OCI-LY7 (cell line): ENCODE measurements around the gene SCT. TPM values are rescaled to one million over a fixed set of nuclear protein-coding genes. Genes with fewer than 3 reads are reported as not detected.

Source experiments
- BruUV-seq: library from RNA; stranded (reverse); fragments of 400-500 nt; replicated peaks from 2 replicates; lab custom pipeline; 2021; lab: Mats Ljungman, UMichigan
- CTCF ChIA-PET: fragments of 300-600 bp; sonication (Branson Sonifier 250); formaldehyde crosslinking; loops from one replicate; lab custom pipeline; 2022; ENCODE audit warnings: antibody characterized with exemption; ENCODE audit not compliant: unreplicated experiment; lab: Charles Lee
- POLR2A ChIA-PET: fragments of 300-600 bp; sonication (Branson Sonifier 250); formaldehyde crosslinking; loops from one replicate; lab custom pipeline; 2022; ENCODE audit warnings: antibody characterized with exemption; lab: Charles Lee
- DNase-seq: peaks from one replicate; pipeline ENCODE4 v3.0.0-alpha.2; 2015; ENCODE audit warnings: low spot score
- H2AFZ ChIP-seq: fragments of 200-600 bp; sonication (generic), shearing (Covaris generic); 2 replicates; pipeline ENCODE4 v1.6.1; 2014; ENCODE audit warnings: mild to moderate bottlenecking, antibody characterized with exemption, low read length, moderate library complexity
- H3K27ac ChIP-seq: fragments of 200-600 bp; sonication (generic); 2 replicates; pipeline ENCODE4 v1.5.1; 2014; ENCODE audit warnings: mixed run types, low read depth, mild to moderate bottlenecking, moderate library complexity, low read length, inconsistent platforms; ENCODE audit not compliant: poor library complexity, severe bottlenecking
- H3K36me3 ChIP-seq: fragments of 200-600 bp; sonication (generic); 2 replicates; pipeline ENCODE4 v1.6.1; 2014; ENCODE audit warnings: mild to moderate bottlenecking, antibody characterized with exemption, low read length, moderate library complexity, mixed read lengths; ENCODE audit not compliant: insufficient read depth
- H3K4me1 ChIP-seq: fragments of 200-600 bp; sonication (generic); 2 replicates; pipeline ENCODE4 v1.5.1; 2014; ENCODE audit warnings: mild to moderate bottlenecking, low read length; ENCODE audit not compliant: insufficient read depth, poor library complexity, severe bottlenecking
- H3K4me2 ChIP-seq: fragments of 200-600 bp; sonication (generic); 2 replicates; pipeline ENCODE4 v1.6.1; 2014; ENCODE audit warnings: mild to moderate bottlenecking, low read length
- H3K4me3 ChIP-seq: fragments of 200-600 bp; sonication (generic); 2 replicates; pipeline ENCODE4 v1.5.1; 2014; ENCODE audit warnings: mild to moderate bottlenecking, low read depth, low read length; ENCODE audit not compliant: poor library complexity, severe bottlenecking
- H3K79me2 ChIP-seq: fragments of 200-600 bp; sonication (generic); 2 replicates; pipeline ENCODE4 v1.6.1; 2016; ENCODE audit warnings: low read depth, mild to moderate bottlenecking, low read length, moderate library complexity, mixed read lengths; ENCODE audit not compliant: insufficient read depth
- H3K9me2 ChIP-seq: fragments of 200-600 bp; sonication (generic); 2 replicates; pipeline ENCODE4 v1.6.1; 2016; ENCODE audit warnings: mild to moderate bottlenecking, low read length, mixed read lengths; ENCODE audit not compliant: insufficient read depth
- H3K9me3 ChIP-seq: fragments of 200-600 bp; sonication (generic); 2 replicates; pipeline ENCODE4 v1.6.1; 2014; ENCODE audit warnings: mild to moderate bottlenecking, mixed run types, low read length, mixed read lengths
- H4K20me1 ChIP-seq: fragments of 200-600 bp; sonication (generic); 2 replicates; pipeline ENCODE4 v1.6.1; 2014; ENCODE audit warnings: mild to moderate bottlenecking, antibody characterized with exemption, low read length, moderate library complexity, mixed read lengths; ENCODE audit not compliant: insufficient read depth
- CTCF ChIP-seq: fragments of 200-600 bp; sonication (generic); conservative IDR thresholded peaks from 2 replicates; pipeline ENCODE4 v1.5.1; 2014; ENCODE audit warnings: mild to moderate bottlenecking, antibody characterized with exemption, low read length, moderate library complexity, mixed read lengths
- EZH2phosphoT487 ChIP-seq: fragments of 200-600 bp; sonication (generic); IDR thresholded peaks from 2 replicates; pipeline ENCODE4 v1.6.1; 2018; ENCODE audit warnings: low read depth, borderline replicate concordance, mild to moderate bottlenecking, mixed run types, antibody characterized with exemption, low read length, moderate library complexity, mixed read lengths
- intact Hi-C: fragments of 100-400 bp; cut with micrococcal nuclease; formaldehyde crosslinking; loops from one replicate; pipeline ENCODE4 v1.10.0; 2022; ENCODE audit not compliant: unreplicated experiment
- total RNA-seq, 2 experiments: library from RNA; depleted of rRNA in 1 of 2; stranded (reverse); fragments of >200 nt in 1 of 2; shearing (Covaris generic) in 1 of 2; gene quantifications; 2 replicates each; pipeline ENCODE4 v1.2.3, GENCODE V29; 2014 to 2022

Gene SCT
- total RNA-seq, 2 experiments from 2014 or later, result not detected

- DNase-seq, result peak; percentile 34
- Histone ChIP-seq H3K9me3 (no peaks in the 10 kb centered on the region), H3K9me2 (no peaks in the 10 kb centered on the region), H3K79me2 (peaks cover 56% of the 10 kb centered on the region), H3K4me1 (peaks cover 38% of the 10 kb centered on the region), H4K20me1 (peaks cover 29% of the 10 kb centered on the region), H3K36me3 (peaks cover 40% of the 10 kb centered on the region), H3K4me3 (peak overlapping the region; percentile 100), H3K27ac (peak overlapping the region; percentile 4), H2AFZ (no peak overlapping the region), H3K4me2 (peak overlapping the region; percentile 95)
- intact Hi-C loops, result loop anchor here (1.0 to 5.0 kb wide), 3 partner anchors 17 to 229 kb away; partner anchors contain the start of genes IRF7, PIDD1 and RPLP2
- ChIA-PET CTCF (interaction anchor here (0.6 kb wide), 1 partner anchor 30 kb away, joined by 3 read pairs; no protein-coding TSS in a partner anchor), POLR2A (no interaction called here)
- no TSS peak for BruUV-seq
- TF ChIP-seq EZH2phosphoT487 (no peak), CTCF (no peak)
Observed at GRCh38 chr11:578276-579035, 48.5 kb downstream of the SCT start.

GRCh38 chr11:577611-577894, 49.4 kb downstream of the SCT start:
- no TSS peak for BruUV-seq
- TF ChIP-seq EZH2phosphoT487 (no peak), CTCF (no peak)
- H3K27ac ChIP-seq, result no peak overlapping the region

More at GRCh38 chr11:577611-577894, 49.4 kb downstream of the SCT start:
- H3K36me3 ChIP-seq, result peaks cover 31% of the 10 kb centered on the region
- ChIA-PET POLR2A (no interaction called here), CTCF (no interaction called here)
- DNase-seq, result no peak
- peak overlapping the region; percentile 100 for H3K4me3 ChIP-seq
- H3K4me2 ChIP-seq, result peak overlapping the region; percentile 95
- no peak overlapping the region for H2AFZ ChIP-seq
- H4K20me1 ChIP-seq, result peaks cover 29% of the 10 kb centered on the region
- intact Hi-C loops, result loop anchor here (5.0 kb wide), 2 partner anchors 40 to 230 kb away; partner anchors contain the start of genes IRF7, PIDD1 and RPLP2
- H3K9me2 ChIP-seq, result no peaks in the 10 kb centered on the region
- peaks cover 38% of the 10 kb centered on the region for H3K4me1 ChIP-seq
- H3K9me3 ChIP-seq, result no peaks in the 10 kb centered on the region
- H3K79me2 ChIP-seq, result peaks cover 56% of the 10 kb centered on the region
